Gastrocnemius medialis (tissue), 4 donors: ENCODE measurements around the gene IWS1. TPM values are rescaled to one million over a fixed set of nuclear protein-coding genes. Genes with fewer than 3 reads are reported as not detected.

ENCODE experiments used
- ATAC-seq, 2 donors: fragments of 150-250 bp; one replicate each; pipeline ENCODE4 v1.9.1; 2016
- DNase-seq, 2 donors: peaks; one replicate each; pipeline ENCODE4 v3.0.0-alpha.2; 2019
- H3K27ac ChIP-seq, 4 donors: fragments of 200-600 bp; sonication (generic); 1 replicate in 1 of 4; 2 replicates in 3 of 4; pipeline ENCODE4 v1.5.1; 2016 to 2018; ENCODE audit warnings: mild to moderate bottlenecking in 2 of 4, moderate library complexity in 1 of 4
- H3K27me3 ChIP-seq, 3 donors: fragments of 200-600 bp; sonication (generic) in 2 of 3; 1 replicate in 1 of 3; 2 replicates in 2 of 3; pipeline versions ENCODE4 v1.5.1 to v1.6.0; 2016 to 2019; ENCODE audit warnings: mild to moderate bottlenecking in 1 of 3, moderate library complexity in 1 of 3
- H3K36me3 ChIP-seq, 2 donors: fragments of 200-600 bp; sonication (generic) in 1 of 2; one replicate each; pipeline ENCODE4 v1.5.1; 2017 to 2018
- H3K4me1 ChIP-seq, 2 donors: fragments of 200-600 bp; sonication (generic) in 1 of 2; one replicate each; pipeline ENCODE4 v1.5.1; 2016 to 2017; ENCODE audit warnings: mild to moderate bottlenecking in 2 of 2
- H3K4me3 ChIP-seq, 4 donors: fragments of 200-600 bp; sonication (generic) in 3 of 4; 1 replicate in 1 of 4; 2 replicates in 3 of 4; pipeline ENCODE4 v1.5.1; 2016 to 2019; ENCODE audit warnings: mild to moderate bottlenecking in 2 of 4
- H3K9me3 ChIP-seq, 3 donors: fragments of 200-600 bp; sonication (generic) in 2 of 3; 1 replicate in 1 of 3; 2 replicates in 2 of 3; pipeline ENCODE4 v1.5.1; 2016 to 2019
- POLR2A ChIP-seq, 2 donors: fragments of 450-650 bp; IDR thresholded peaks; one replicate each; pipeline ENCODE4 v1.6.1; 2017; ENCODE audit warnings: antibody characterized with exemption in 2 of 2, mild to moderate bottlenecking in 2 of 2, moderate library complexity in 2 of 2
- in situ Hi-C, 4 donors: fragments of 200-750 bp; cut with MboI; loops; one replicate each; pipeline versions ENCODE4 v1.15.0 to v1.8.0; 2017; ENCODE audit warnings: low sequenced_read_pairs in 4 of 4
- intact Hi-C: fragments of 100-400 bp; cut with DNase I; formaldehyde crosslinking; loops from one replicate; pipeline ENCODE4 v1.15.1; 2023; ENCODE audit warnings: low total_unique reads
- total RNA-seq, 4 donors: library from RNA; depleted of rRNA; stranded (reverse); fragments of >200 nt; gene quantifications; one replicate each; pipeline versions ENCODE4 v1.1.0 to v1.2.3, GENCODE V29; 2016
- TF ChIP-seq, protein P1 (sequence below), 5 experiments: fragments of 450-650 bp in 3 of 5; fragments of 200-600 bp in 2 of 5; sonication (generic) in 2 of 5; IDR thresholded peaks in 4 of 5; conservative IDR thresholded peaks in 1 of 5; 1 replicate in 4 of 5; 2 replicates in 1 of 5; pipeline ENCODE4 v1.5.1; 2016 to 2019; ENCODE audit warnings: antibody characterized with exemption in 5 of 5, mild to moderate bottlenecking in 3 of 5, moderate library complexity in 3 of 5

IWS1 gene
- total RNA-seq, 4 donors from 2014 or later, result 50.5 to 77.0 (median 65.3) TPM

DNA sequence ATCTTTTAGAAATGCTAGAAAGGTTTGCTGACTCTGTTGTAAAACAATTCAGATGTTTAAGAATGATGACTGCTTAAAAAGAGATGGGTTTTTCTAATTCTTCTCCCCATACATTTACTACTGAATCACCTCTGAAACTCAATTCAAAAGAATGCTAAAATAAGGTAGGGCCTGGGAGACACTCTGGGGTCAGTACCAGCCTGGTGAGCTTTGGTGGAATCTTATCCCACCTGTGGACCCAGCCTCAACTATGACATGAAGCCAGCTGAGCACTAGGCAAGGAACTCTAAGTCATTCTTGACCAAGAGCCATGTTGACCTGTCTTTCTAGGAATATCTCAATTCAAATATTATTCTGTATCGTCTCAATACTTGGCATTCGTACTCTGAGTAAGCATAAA, 44.3 kb downstream of the IWS1 start:
- no peaks in the 10 kb centered on the region for H3K9me3 ChIP-seq
- ATAC-seq (no peak), DNase-seq (no peak)
- no peaks in the 10 kb centered on the region for H3K4me1 ChIP-seq
- H3K27ac ChIP-seq, result no peak overlapping the region
- no peaks in the 10 kb centered on the region for H3K27me3 ChIP-seq
- no peak overlapping the region for H3K4me3 ChIP-seq
- intact Hi-C loops (no loop called here), in situ Hi-C loops (loop anchor here in 2 of 4 donors (10.0 to 25.0 kb wide), 2 partner anchors 145 to 147 kb away; no protein-coding TSS in a partner anchor)
- H3K36me3 ChIP-seq, result peaks cover 0 to 56% of the 10 kb centered on the region in 2 donors
- TF ChIP-seq, protein P1, sequence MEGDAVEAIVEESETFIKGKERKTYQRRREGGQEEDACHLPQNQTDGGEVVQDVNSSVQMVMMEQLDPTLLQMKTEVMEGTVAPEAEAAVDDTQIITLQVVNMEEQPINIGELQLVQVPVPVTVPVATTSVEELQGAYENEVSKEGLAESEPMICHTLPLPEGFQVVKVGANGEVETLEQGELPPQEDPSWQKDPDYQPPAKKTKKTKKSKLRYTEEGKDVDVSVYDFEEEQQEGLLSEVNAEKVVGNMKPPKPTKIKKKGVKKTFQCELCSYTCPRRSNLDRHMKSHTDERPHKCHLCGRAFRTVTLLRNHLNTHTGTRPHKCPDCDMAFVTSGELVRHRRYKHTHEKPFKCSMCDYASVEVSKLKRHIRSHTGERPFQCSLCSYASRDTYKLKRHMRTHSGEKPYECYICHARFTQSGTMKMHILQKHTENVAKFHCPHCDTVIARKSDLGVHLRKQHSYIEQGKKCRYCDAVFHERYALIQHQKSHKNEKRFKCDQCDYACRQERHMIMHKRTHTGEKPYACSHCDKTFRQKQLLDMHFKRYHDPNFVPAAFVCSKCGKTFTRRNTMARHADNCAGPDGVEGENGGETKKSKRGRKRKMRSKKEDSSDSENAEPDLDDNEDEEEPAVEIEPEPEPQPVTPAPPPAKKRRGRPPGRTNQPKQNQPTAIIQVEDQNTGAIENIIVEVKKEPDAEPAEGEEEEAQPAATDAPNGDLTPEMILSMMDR (IDR thresholded peaks at IDR 0.05 in 4 of 5, conservative IDR thresholded peaks at IDR 0.05 in 1 of 5), result no peak
- no peak for TF ChIP-seq POLR2A (IDR thresholded peaks at IDR 0.05)

DNA sequence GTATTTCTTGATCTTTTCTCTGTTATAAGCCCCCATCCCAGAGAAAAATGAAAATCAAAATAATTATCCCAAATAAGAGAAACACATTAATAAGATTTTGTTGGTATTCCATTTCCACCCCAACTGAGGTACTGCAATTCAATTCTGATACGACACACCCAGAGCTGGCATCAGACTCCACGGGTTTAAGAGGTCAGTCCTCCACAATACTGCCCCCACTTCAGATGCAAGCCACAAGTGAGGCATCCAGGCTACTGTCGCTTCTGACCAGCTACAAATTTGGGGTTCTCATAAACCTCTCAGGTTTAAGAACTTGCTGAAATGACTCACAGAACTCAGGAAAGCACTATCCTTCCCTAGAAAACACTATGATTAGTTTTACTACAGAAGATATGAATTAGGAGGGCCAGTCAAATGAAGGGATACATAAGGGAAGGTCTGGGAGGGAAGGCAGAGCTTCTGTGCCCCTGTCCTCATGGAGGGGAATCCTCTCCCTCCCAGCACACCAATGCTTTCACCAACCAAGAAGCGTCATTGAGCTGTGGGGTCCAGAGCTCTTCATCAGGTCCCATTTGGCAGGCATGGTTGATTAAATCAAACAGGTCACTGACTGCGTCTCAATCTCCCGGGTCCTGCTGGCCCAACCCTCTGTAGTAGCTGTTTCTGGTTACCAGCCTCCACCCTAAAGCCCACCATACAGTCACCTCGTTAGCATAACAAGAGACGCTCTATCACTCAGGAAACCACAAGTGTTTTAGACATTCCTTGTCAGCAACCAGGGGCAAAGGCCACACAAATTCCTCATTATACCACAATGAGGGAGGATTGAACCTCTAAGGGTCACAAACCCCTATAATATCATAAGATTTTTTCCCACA, 46.2 kb downstream of the IWS1 start:
- H3K4me1 ChIP-seq, result no peaks in the 10 kb centered on the region
- H3K36me3 ChIP-seq, result peaks cover 0 to 36% of the 10 kb centered on the region in 2 donors
- intact Hi-C loops, result loop anchor here (5.0 to 10.0 kb wide), 3 partner anchors 123 to 285 kb away; no protein-coding TSS in a partner anchor
- no peak overlapping the region for H3K27ac ChIP-seq
- in situ Hi-C loops, result loop anchor here (10.0 to 25.0 kb wide), 3 partner anchors 143 to 155 kb away; no protein-coding TSS in a partner anchor
- no peaks in the 10 kb centered on the region for H3K9me3 ChIP-seq
- no peak for TF ChIP-seq POLR2A (IDR thresholded peaks at IDR 0.05)
- TF ChIP-seq, protein P1 (IDR thresholded peaks at IDR 0.05 in 4 of 5, conservative IDR thresholded peaks at IDR 0.05 in 1 of 5), result no peak
- ATAC-seq, result no peak
- no peak overlapping the region for H3K4me3 ChIP-seq
- H3K27me3 ChIP-seq, result no peaks in the 10 kb centered on the region
- no peak for DNase-seq

DNA sequence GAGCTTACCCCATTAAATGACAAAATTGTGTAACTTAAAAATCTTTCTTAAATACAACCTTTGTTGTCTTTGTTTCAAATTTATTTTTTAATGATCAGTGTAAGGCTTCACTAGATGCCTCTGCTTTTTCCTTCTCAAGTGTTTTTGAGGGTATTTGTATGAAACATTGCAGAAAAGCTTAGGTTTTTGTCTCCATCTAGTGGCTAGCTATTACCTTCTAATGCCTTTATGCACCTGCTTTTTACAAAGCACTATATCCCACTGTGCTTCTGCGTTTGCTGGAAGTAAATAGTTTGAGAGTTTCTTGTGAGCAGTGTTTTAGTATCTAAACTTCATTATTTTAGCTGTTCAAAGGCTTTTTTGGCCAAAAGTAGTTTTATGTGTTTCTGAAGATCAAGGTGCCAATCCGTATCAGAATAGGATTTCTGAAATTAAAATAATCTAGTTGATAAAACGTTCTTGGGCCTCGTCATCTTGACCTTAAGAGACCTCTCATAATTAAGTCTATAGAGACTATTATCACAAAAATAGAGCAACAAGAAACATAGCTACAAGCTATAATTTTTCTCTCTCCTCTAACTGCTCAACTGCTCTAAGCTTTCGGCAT, 47.0 kb downstream of the IWS1 start:
- TF ChIP-seq, protein P1 (IDR thresholded peaks at IDR 0.05 in 4 of 5, conservative IDR thresholded peaks at IDR 0.05 in 1 of 5), result peak in 4 of 5 experiments; percentile 48 to 68 (median 60)
- TF ChIP-seq POLR2A (IDR thresholded peaks at IDR 0.05), result no peak
- in situ Hi-C loops (loop anchor here in 3 of 4 donors (10.0 to 25.0 kb wide), 2 partner anchors 142 to 155 kb away; no protein-coding TSS in a partner anchor), intact Hi-C loops (loop anchor here (5.0 to 10.0 kb wide), 3 partner anchors 122 to 285 kb away; no protein-coding TSS in a partner anchor)
- Histone ChIP-seq H3K27ac (no peak overlapping the region), H3K36me3 (peaks cover 0 to 31% of the 10 kb centered on the region in 2 donors), H3K4me3 (no peak overlapping the region), H3K4me1 (no peaks in the 10 kb centered on the region), H3K9me3 (no peaks in the 10 kb centered on the region), H3K27me3 (no peaks in the 10 kb centered on the region)
- ATAC-seq (peak in 1 of 2 donors; percentile 62), DNase-seq (no peak)

DNA sequence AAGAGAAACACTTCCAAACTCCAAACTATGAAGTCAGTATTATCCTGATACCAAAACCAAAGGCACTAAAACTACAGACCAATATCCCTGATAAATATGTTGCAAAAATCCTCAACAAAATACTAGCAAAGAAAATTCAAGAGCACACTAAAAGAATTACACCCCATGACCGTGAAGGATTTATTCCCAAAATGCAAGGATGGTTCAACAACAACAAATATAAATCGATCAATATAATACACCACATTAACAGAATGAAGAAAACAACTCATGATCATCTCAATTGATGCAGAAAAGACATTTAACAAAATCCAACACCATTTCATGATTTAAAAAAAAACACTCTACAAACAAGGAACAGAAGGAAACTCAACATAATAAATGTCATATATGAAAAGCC, 50.5 kb downstream of the IWS1 start:
- in situ Hi-C loops, result loop anchor here in 3 of 4 donors (10.0 to 25.0 kb wide), 2 partner anchors 138 to 151 kb away; no protein-coding TSS in a partner anchor
- no peak for ATAC-seq
- H3K9me3 ChIP-seq, result no peaks in the 10 kb centered on the region
- TF ChIP-seq POLR2A (IDR thresholded peaks at IDR 0.05), result no peak
- TF ChIP-seq, protein P1 (IDR thresholded peaks at IDR 0.05 in 4 of 5, conservative IDR thresholded peaks at IDR 0.05 in 1 of 5), result no peak
- no peak overlapping the region for H3K27ac ChIP-seq
- intact Hi-C loops, result loop anchor here (5.0 to 10.0 kb wide), 3 partner anchors 118 to 281 kb away; no protein-coding TSS in a partner anchor
- H3K4me1 ChIP-seq, result no peaks in the 10 kb centered on the region
- DNase-seq, result no peak
- peaks cover 0 to 6% of the 10 kb centered on the region in 2 donors for H3K36me3 ChIP-seq
- no peak overlapping the region for H3K4me3 ChIP-seq
- H3K27me3 ChIP-seq, result no peaks in the 10 kb centered on the region
